PC-3 (cell line): ENCODE data around the gene ASF1B. TPM values are rescaled to one million over a fixed set of nuclear protein-coding genes. Genes with fewer than 3 reads are reported as not detected.

ENCODE experiments used
- ATAC-seq: fragments of 200-7000 bp; cut with Tn5 transposase; 2 replicates; pipeline ENCODE4 v1.9.1; 2020; ENCODE audit warnings: mild to moderate bottlenecking, moderate library complexity
- BruUV-seq: library from RNA; stranded (reverse); fragments of 400-500 nt; replicated peaks from 2 replicates; lab custom pipeline; 2021; lab: Mats Ljungman, UMichigan
- CTCF ChIA-PET: fragments of 300-600 bp; sonication (Branson Sonifier 250); formaldehyde crosslinking; loops from one replicate; lab custom pipeline; 2022; ENCODE audit warnings: antibody characterized with exemption; lab: Charles Lee
- POLR2A ChIA-PET: fragments of 300-600 bp; sonication (Branson Sonifier 250); formaldehyde crosslinking; loops from one replicate; lab custom pipeline; 2022; ENCODE audit warnings: antibody characterized with exemption; ENCODE audit not compliant: unreplicated experiment; lab: Charles Lee
- DNase-seq: peaks from one replicate; pipeline ENCODE4 v3.0.0-alpha.2; 2015
- H2AFZ ChIP-seq: fragments of 300-600 bp; sonication (generic); 2 replicates; pipeline ENCODE4 v1.6.0; 2016; ENCODE audit warnings: antibody characterized with exemption, low read length
- H3F3A ChIP-seq: fragments of 300-600 bp; sonication (generic); one replicate; pipeline ENCODE4 v1.6.0; 2017; ENCODE audit warnings: antibody characterized with exemption, low read length, control low read depth, mild to moderate bottlenecking; ENCODE audit not compliant: unreplicated experiment
- H3K27ac ChIP-seq: fragments of 300-600 bp; sonication (generic); 2 replicates; pipeline ENCODE4 v1.5.1; 2016; ENCODE audit warnings: mild to moderate bottlenecking, low read length
- H3K27me3 ChIP-seq: fragments of 300-600 bp; sonication (generic); 2 replicates; pipeline ENCODE4 v1.6.1; 2016; ENCODE audit warnings: low read length, mixed read lengths
- H3K36me3 ChIP-seq: fragments of 300-600 bp; sonication (generic); 2 replicates; pipeline ENCODE4 v1.6.1; 2016; ENCODE audit warnings: low read depth, mixed run types, low read length, mixed read lengths
- H3K4me1 ChIP-seq: fragments of 300-600 bp; sonication (generic); 2 replicates; pipeline ENCODE4 v1.5.1; 2016; ENCODE audit warnings: low read length; ENCODE audit not compliant: insufficient read depth
- H3K4me2 ChIP-seq: fragments of 300-600 bp; sonication (generic); 2 replicates; pipeline ENCODE4 v1.6.0; 2016; ENCODE audit warnings: low read length
- H3K4me3 ChIP-seq: fragments of 300-600 bp; sonication (generic); 2 replicates; pipeline ENCODE4 v1.5.1; 2016; ENCODE audit warnings: mild to moderate bottlenecking, low read length, mixed read lengths
- H3K79me2 ChIP-seq: fragments of 300-600 bp; sonication (generic); 2 replicates; pipeline ENCODE4 v1.6.1; 2017; ENCODE audit warnings: low read length, mixed read lengths
- H3K9ac ChIP-seq: fragments of 300-600 bp; sonication (generic); 2 replicates; pipeline ENCODE4 v1.6.0; 2016; ENCODE audit warnings: mild to moderate bottlenecking, low read length
- H3K9me2 ChIP-seq: fragments of 300-600 bp; sonication (generic); replicated peaks from 2 replicates; pipeline ENCODE4 v1.6.1; 2016; ENCODE audit warnings: mixed run types, low read length, mixed read lengths
- H3K9me3 ChIP-seq: fragments of 300-600 bp; sonication (generic); 2 replicates; pipeline ENCODE4 v1.6.1; 2016; ENCODE audit warnings: low read length, mixed read lengths
- H4K20me1 ChIP-seq: fragments of 300-600 bp; sonication (generic); 2 replicates; pipeline ENCODE4 v1.6.1; 2016; ENCODE audit warnings: low read length, mixed read lengths
- EZH2 ChIP-seq: fragments of 300-600 bp; sonication (generic); IDR thresholded peaks from one replicate; pipeline ENCODE4 v1.6.1; 2017; ENCODE audit warnings: antibody characterized with exemption, mild to moderate bottlenecking, low read length; ENCODE audit not compliant: unreplicated experiment
- EZH2phosphoT487 ChIP-seq: fragments of 300-600 bp; sonication (generic); IDR thresholded peaks from 2 replicates; pipeline ENCODE4 v1.6.1; 2018; ENCODE audit warnings: mild to moderate bottlenecking, antibody characterized with exemption, low read length, borderline replicate concordance
- intact Hi-C: fragments of 100-400 bp; cut with micrococcal nuclease; formaldehyde crosslinking; loops from 2 replicates; pipeline ENCODE4 v1.9.0; 2023
- total RNA-seq: library from RNA; depleted of rRNA; stranded (reverse); fragments of >200 nt; gene quantifications from 2 replicates; pipeline ENCODE4 v1.2.3, GENCODE V29; 2014
- TF ChIP-seq, protein P1 (sequence below): fragments of 300-600 bp; sonication (generic); conservative IDR thresholded peaks from 2 replicates; pipeline ENCODE4 v1.5.1; 2017; ENCODE audit warnings: antibody characterized with exemption, low read depth, mild to moderate bottlenecking, low read length

ASF1B gene
- total RNA-seq, 1 experiment from 2014 or later: 84.7 TPM

DNA sequence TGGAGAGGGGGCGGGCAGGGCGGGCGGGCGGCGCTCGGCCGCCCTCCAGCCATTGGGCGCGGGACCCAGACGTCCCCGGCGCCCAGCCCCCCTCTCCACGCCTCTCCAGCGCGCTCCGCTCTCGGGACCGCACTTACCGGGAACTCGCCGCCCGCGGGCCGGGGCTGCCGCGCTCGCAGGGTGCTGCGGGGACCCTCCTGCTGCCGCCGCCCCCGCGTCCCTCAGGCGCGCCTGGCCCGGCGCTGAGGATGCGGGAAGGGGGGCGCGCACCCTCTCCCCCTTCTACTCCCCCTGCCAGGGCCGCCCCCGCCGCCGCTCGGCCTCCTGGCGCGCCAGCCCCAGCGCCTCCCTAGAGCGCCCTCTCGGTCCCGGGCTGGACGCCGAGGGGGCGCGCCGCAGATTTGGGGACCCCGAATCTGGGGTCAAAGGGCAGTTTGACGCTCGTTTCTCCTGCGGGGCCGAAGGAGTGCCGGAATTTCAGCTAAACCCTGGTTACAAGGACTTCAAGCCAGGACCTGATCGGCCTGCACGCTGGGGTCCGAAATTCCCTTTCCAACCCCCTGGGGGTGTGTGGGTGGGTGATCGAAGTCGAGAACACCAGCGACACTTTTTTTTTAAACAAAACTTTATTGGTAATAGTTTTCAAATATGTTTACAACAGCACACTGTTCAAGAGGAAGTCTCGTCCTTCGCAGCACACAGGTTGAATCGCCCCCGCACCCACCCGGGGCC, 45.1 kb downstream of the ASF1B start:
- intact Hi-C loops: no loop called here
- peak overlapping the region; percentile 89 for H3K4me3 ChIP-seq
- TF ChIP-seq EZH2phosphoT487: no peak
- TF ChIP-seq, protein P1, sequence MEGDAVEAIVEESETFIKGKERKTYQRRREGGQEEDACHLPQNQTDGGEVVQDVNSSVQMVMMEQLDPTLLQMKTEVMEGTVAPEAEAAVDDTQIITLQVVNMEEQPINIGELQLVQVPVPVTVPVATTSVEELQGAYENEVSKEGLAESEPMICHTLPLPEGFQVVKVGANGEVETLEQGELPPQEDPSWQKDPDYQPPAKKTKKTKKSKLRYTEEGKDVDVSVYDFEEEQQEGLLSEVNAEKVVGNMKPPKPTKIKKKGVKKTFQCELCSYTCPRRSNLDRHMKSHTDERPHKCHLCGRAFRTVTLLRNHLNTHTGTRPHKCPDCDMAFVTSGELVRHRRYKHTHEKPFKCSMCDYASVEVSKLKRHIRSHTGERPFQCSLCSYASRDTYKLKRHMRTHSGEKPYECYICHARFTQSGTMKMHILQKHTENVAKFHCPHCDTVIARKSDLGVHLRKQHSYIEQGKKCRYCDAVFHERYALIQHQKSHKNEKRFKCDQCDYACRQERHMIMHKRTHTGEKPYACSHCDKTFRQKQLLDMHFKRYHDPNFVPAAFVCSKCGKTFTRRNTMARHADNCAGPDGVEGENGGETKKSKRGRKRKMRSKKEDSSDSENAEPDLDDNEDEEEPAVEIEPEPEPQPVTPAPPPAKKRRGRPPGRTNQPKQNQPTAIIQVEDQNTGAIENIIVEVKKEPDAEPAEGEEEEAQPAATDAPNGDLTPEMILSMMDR: peak; percentile 63
- no peak for TF ChIP-seq EZH2
- H3K9me2 ChIP-seq: no peaks in the 10 kb centered on the region
- peak overlapping the region; percentile 59 for H3K9ac ChIP-seq
- BruUV-seq: TSS peak; percentile 87
- H4K20me1 ChIP-seq: no peaks in the 10 kb centered on the region
- H3K4me1 ChIP-seq: peaks cover 8% of the 10 kb centered on the region; the same call in 1 of the 2 replicates
- peak overlapping the region; percentile 92 for H2AFZ ChIP-seq
- peaks cover 6% of the 10 kb centered on the region for H3K36me3 ChIP-seq
- peak overlapping the region; percentile 98 for H3K4me2 ChIP-seq
- CTCF ChIA-PET: no interaction called here
- H3K9me3 ChIP-seq: peaks cover 7% of the 10 kb centered on the region; the same call in 1 of the 2 replicates
- ATAC-seq (peak; percentile 78), DNase-seq (peak; percentile 64)
- no peaks in the 10 kb centered on the region for H3K79me2 ChIP-seq
- POLR2A ChIA-PET: no interaction called here
- H3K27ac ChIP-seq: no peak overlapping the region
- no peaks in the 10 kb centered on the region for H3F3A ChIP-seq
- no peaks in the 10 kb centered on the region for H3K27me3 ChIP-seq

DNA sequence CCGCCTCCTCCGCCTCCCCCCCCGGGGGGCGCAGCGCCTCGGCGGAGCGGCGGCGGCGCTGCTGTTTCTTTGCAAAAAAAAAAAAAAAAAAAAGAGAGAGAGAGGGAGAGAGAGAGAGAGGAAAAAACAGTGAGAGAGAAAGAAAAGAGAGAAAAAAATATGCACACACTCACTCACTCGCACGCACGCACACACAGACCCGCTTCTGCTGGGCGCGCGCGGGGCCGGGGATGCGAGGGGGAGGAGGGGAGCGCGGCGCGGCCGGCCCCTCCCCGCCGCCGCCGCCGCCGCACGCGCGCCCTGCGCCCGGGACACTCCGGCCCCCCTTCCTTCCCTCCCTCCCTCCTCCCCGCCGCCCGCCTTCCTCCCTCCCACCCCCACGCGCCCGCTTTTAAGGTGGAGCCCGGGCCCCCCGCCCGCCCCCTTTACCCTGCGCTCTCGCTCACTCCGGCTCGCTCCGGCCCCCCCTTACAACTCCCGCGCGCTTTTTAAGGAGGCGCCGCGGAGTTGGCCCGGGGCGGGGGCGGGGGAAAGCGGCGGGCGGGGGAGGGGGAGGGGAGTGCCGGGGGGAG, 45.8 kb downstream of the ASF1B start, which contains the start of gene SAMD1:
SAMD1 (minus strand) TSS at position 243 of the 572 bp plus-strand sequence.
- ChIA-PET POLR2A (no interaction called here), CTCF (interaction anchor here (0.6 to 0.9 kb wide), 2 partner anchors 17 to 46 kb away, joined by 3 to 11 read pairs; partner anchors contain the start of gene ASF1B)
- no peak for TF ChIP-seq EZH2phosphoT487
- TF ChIP-seq EZH2: no peak
- TF ChIP-seq, protein P1: no peak
- peak within 1 kb of the TSS; percentile 89 for H3K4me3 ChIP-seq
- H2AFZ ChIP-seq: peak within 1 kb of the TSS; percentile 92
- no peaks in the 10 kb centered on the region for H4K20me1 ChIP-seq
- intact Hi-C loops: no loop called here
- H3K9ac ChIP-seq: peak within 1 kb of the TSS; percentile 59
- no peaks in the 10 kb centered on the region for H3F3A ChIP-seq
- peak within 1 kb of the TSS; percentile 98 for H3K4me2 ChIP-seq
- ATAC-seq (peak; percentile 52), DNase-seq (peak; percentile 80)
- H3K9me2 ChIP-seq: no peaks in the 10 kb centered on the region
- H3K9me3 ChIP-seq: peaks cover 7% of the 10 kb centered on the region; the same call in 1 of the 2 replicates
- peaks cover 6% of the 10 kb centered on the region for H3K36me3 ChIP-seq
- H3K27me3 ChIP-seq: no peaks in the 10 kb centered on the region
- no TSS peak for BruUV-seq
- H3K79me2 ChIP-seq: no peaks in the 10 kb centered on the region
- H3K27ac ChIP-seq: no peak within 1 kb of the TSS
- H3K4me1 ChIP-seq: peaks cover 8% of the 10 kb centered on the region; the same call in 1 of the 2 replicates
